GM19023 (cell line): ENCODE results near the gene PRLR.
A peak's percentile ranks its signal among the peaks of the same experiment; 100 is the strongest.

Experiments used
- ATAC-seq: cut with Tn5 transposase; IDR thresholded peaks from one replicate; pipeline ENCODE4 v1.9.1; 2021; ENCODE audit warnings: mild to moderate bottlenecking, moderate library complexity; ENCODE audit not compliant: unreplicated experiment

PRLR gene

GRCh38 chr5:35162848-35163709 lies 67.2 kb downstream of the PRLR start:
- ATAC-seq, result no peak

- ATAC-seq, result no peak
Observed at GRCh38 chr5:35161652-35162273, 68.5 kb downstream of the PRLR start.

- ATAC-seq, result no peak
Observed at GRCh38 chr5:35160486-35161116, 69.7 kb downstream of the PRLR start.

GRCh38 chr5:35159370-35159742 lies 70.9 kb downstream of the PRLR start:
- ATAC-seq, result no peak

GRCh38 chr5:35158622-35159369 lies 71.5 kb downstream of the PRLR start:
- ATAC-seq, result no peak

- ATAC-seq, result no peak
Observed at GRCh38 chr5:35158204-35158603, 72.1 kb downstream of the PRLR start.

- no peak for ATAC-seq
Observed at GRCh38 chr5:35153375-35153932, 76.8 kb downstream of the PRLR start.

- ATAC-seq, result no peak
Observed at GRCh38 chr5:35152733-35153132, 77.6 kb downstream of the PRLR start.

- no peak for ATAC-seq
Observed at GRCh38 chr5:35151146-35151920, 79.0 kb downstream of the PRLR start.

GRCh38 chr5:35149041-35149440 lies 81.2 kb downstream of the PRLR start:
- no peak for ATAC-seq

- no peak for ATAC-seq
Observed at GRCh38 chr5:35146406-35146805, 83.9 kb downstream of the PRLR start.

- ATAC-seq, result no peak
Observed at GRCh38 chr5:35145691-35146317, 84.5 kb downstream of the PRLR start.

GRCh38 chr5:35145012-35145411 lies 85.3 kb downstream of the PRLR start:
- ATAC-seq, result no peak

GRCh38 chr5:35143841-35144240 lies 86.4 kb downstream of the PRLR start:
- no peak for ATAC-seq

GRCh38 chr5:35141739-35142138 lies 88.5 kb downstream of the PRLR start:
- ATAC-seq, result no peak

GRCh38 chr5:35138232-35138631 lies 92.1 kb downstream of the PRLR start:
- ATAC-seq, result no peak

- ATAC-seq, result peak; percentile 48
Observed at GRCh38 chr5:35136386-35136785, 93.9 kb downstream of the PRLR start.

- no peak for ATAC-seq
Observed at GRCh38 chr5:35135239-35135700, 95.0 kb downstream of the PRLR start.

GRCh38 chr5:35134278-35135030 lies 95.8 kb downstream of the PRLR start:
- ATAC-seq, result no peak
